GM12878 (cell line): ENCODE measurements around the gene CTBP1. TPM values are rescaled to one million over a fixed set of nuclear protein-coding genes. Genes with fewer than 3 reads are reported as not detected.

Source experiments
- ATAC-seq: fragments of 200-7000 bp; cut with Tn5 transposase; 3 replicates; pipeline ENCODE4 v1.9.1; 2020; ENCODE audit warnings: mild to moderate bottlenecking, moderate library complexity
- BruUV-seq: library from RNA; stranded (reverse); fragments of 400-500 nt; replicated peaks from 2 replicates; lab custom pipeline; 2021; lab: Mats Ljungman, UMichigan
- CTCF ChIA-PET: fragments of 300-600 bp; sonication (Branson Sonifier 250); formaldehyde crosslinking; extraction: SDS; loops from one replicate; lab custom pipeline; 2021; ENCODE audit warnings: inconsistent platforms; lab: Yijun Ruan, JAX
- POLR2A ChIA-PET: fragments of 350-600 bp; formaldehyde crosslinking; extraction: SDS; loops from one replicate; lab custom pipeline; 2021; ENCODE audit warnings: inconsistent platforms; lab: Charles Lee
- RAD21 ChIA-PET: fragments of 300-600 bp; sonication (Branson Sonifier 250); formaldehyde crosslinking; loops from one replicate; lab custom pipeline; 2023; ENCODE audit warnings: antibody characterized with exemption; ENCODE audit not compliant: unreplicated experiment; lab: Charles Lee
- SMC1A ChIA-PET: fragments of 300-600 bp; sonication (Branson Sonifier 250); formaldehyde crosslinking; loops from one replicate; lab custom pipeline; 2023; ENCODE audit not compliant: unreplicated experiment, uncharacterized antibody; lab: Charles Lee
- DNase-seq: peaks from one replicate; pipeline ENCODE4 v3.0.0-alpha.2; 2011; ENCODE audit warnings: low read depth, low spot score
- FAIRE-seq: peaks from 3 replicates; lab custom pipeline; 2011; peaks lifted over from hg19 to GRCh38; lab: Jason Lieb, UNC
- H2AFZ ChIP-seq: 2 replicates; pipeline ENCODE4 v1.6.0; 2011; ENCODE audit warnings: low read depth, low read length, control low read depth; ENCODE audit not compliant: control insufficient read depth
- H3K27ac ChIP-seq: 2 replicates; pipeline ENCODE4 v1.5.1; 2011; ENCODE audit warnings: control low read depth; ENCODE audit not compliant: control insufficient read depth, insufficient read depth
- H3K27me3 ChIP-seq, 2 experiments: replicated peaks in 1 of 2; 2 replicates each; pipeline versions ENCODE4 v1.6.0 to v1.6.1; 2011; ENCODE audit warnings: low read length in 1 of 2; ENCODE audit not compliant: control insufficient read depth in 2 of 2, insufficient read depth in 2 of 2
- H3K36me3 ChIP-seq, 2 experiments: 2 replicates each; pipeline ENCODE4 v1.5.1; 2011; ENCODE audit warnings: low read length in 1 of 2; ENCODE audit not compliant: control insufficient read depth in 2 of 2, insufficient read depth in 2 of 2
- H3K4me1 ChIP-seq: 2 replicates; pipeline ENCODE4 v1.6.1; 2011; ENCODE audit warnings: mild to moderate bottlenecking, low read length, moderate library complexity, mixed read lengths; ENCODE audit not compliant: control insufficient read depth, insufficient read depth
- H3K4me2 ChIP-seq: 2 replicates; pipeline ENCODE4 v1.6.0; 2011; ENCODE audit warnings: control low read depth; ENCODE audit not compliant: control insufficient read depth, insufficient read depth
- H3K4me3 ChIP-seq: fragments of 200-600 bp; sonication (generic); 2 replicates; pipeline ENCODE4 v1.5.1; 2016
- H3K79me2 ChIP-seq: 2 replicates; pipeline ENCODE4 v1.6.0; 2011; ENCODE audit warnings: low read length; ENCODE audit not compliant: control insufficient read depth, insufficient read depth
- H3K9ac ChIP-seq: 2 replicates; pipeline ENCODE4 v1.8.0; 2011; ENCODE audit warnings: low read length, control low read depth, mixed read lengths; ENCODE audit not compliant: control insufficient read depth, insufficient read depth
- H3K9me3 ChIP-seq: replicated peaks from 3 replicates; pipeline ENCODE4 v1.5.1; 2011; ENCODE audit warnings: mild to moderate bottlenecking, low read length; ENCODE audit not compliant: control insufficient read depth, insufficient read depth
- H4K20me1 ChIP-seq: 2 replicates; pipeline ENCODE4 v1.6.0; 2011; ENCODE audit not compliant: control insufficient read depth, insufficient read depth
- GATAD2B ChIP-seq: fragments of 450-650 bp; conservative IDR thresholded peaks from 2 replicates; pipeline ENCODE4 v1.6.1; 2017; ENCODE audit warnings: low read depth, mild to moderate bottlenecking, moderate library complexity
- KLF5 ChIP-seq: fragments of 450-650 bp; IDR thresholded peaks from 2 replicates; pipeline ENCODE4 v1.6.1; 2014; ENCODE audit warnings: mild to moderate bottlenecking; ENCODE audit not compliant: partially characterized antibody
- MAX ChIP-seq: IDR thresholded peaks from 2 replicates; pipeline ENCODE4 v1.6.1; 2012; ENCODE audit warnings: low read depth, low read length, improper control_type of control experiment
- RAD21 ChIP-seq: IDR thresholded peaks from 2 replicates; pipeline ENCODE4 v1.6.1; 2011; ENCODE audit warnings: mild to moderate bottlenecking, low read depth, low read length, moderate library complexity; ENCODE audit not compliant: insufficient read depth
- RCOR1 ChIP-seq: conservative IDR thresholded peaks from 2 replicates; pipeline ENCODE4 v1.6.1; 2012; ENCODE audit warnings: low read depth, low read length, improper control_type of control experiment
- REST ChIP-seq: IDR thresholded peaks from 2 replicates; pipeline ENCODE4 v1.6.1; 2012; ENCODE audit warnings: mild to moderate bottlenecking, low read depth, low read length
- SREBF2 ChIP-seq: IDR thresholded peaks from 2 replicates; pipeline ENCODE4 v1.6.1; 2012; ENCODE audit warnings: mild to moderate bottlenecking, low read length
- WGBS: methylation state at CpG from one replicate; pipeline ENCODE4 v1.1.6; 2016; ENCODE audit warnings: low lambda C conversion rate; ENCODE audit not compliant: insufficient replicate concordance, insufficient coverage; ENCODE audit errors: missing lambda C conversion rate; 5-methylcytosine and 5-hydroxymethylcytosine counted together
- in situ Hi-C: fragments of 300-500 bp; cut with MboI; formaldehyde crosslinking; loops from 9 replicates; pipeline ENCODE4 v1.14.3; 2018; ENCODE audit warnings: mixed read lengths
- intact Hi-C: fragments of 100-400 bp; cut with micrococcal nuclease; formaldehyde crosslinking; loops from one replicate; pipeline ENCODE4 v1.14.2; 2022; ENCODE audit not compliant: unreplicated experiment
- polyA plus RNA-seq, 11 experiments: library from polyadenylated mRNA; depleted of rRNA in 4 of 11; unstranded in 6 of 11; stranded (reverse) in 5 of 11; fragments of >200 nt; fragmentation: Nextera tagmentation in 4 of 11; fragmentation: Illumina TruSeq in 1 of 11; extraction: Ambion mirVana in 4 of 11; extraction: Trizol in 1 of 11; gene quantifications; 1 replicate in 1 of 11; 2 replicates in 10 of 11; pipeline versions ENCODE4 v1.2.1 to v1.2.3, GENCODE V29; 2011 to 2016; ENCODE audit warnings: inconsistent platforms in 2 of 11, missing spikeins in 2 of 11, low read depth in 1 of 11
- total RNA-seq, 4 experiments: library from RNA; depleted of rRNA in 3 of 4; stranded (reverse); fragments of >200 nt in 3 of 4; fragmentation: Illumina TruSeq in 1 of 4; extraction: Trizol in 1 of 4; gene quantifications; 2 replicates each; pipeline versions ENCODE4 v1.2.1 to v1.2.3, GENCODE V29; 2013 to 2021
- TF ChIP-seq, protein P1 (sequence below): IDR thresholded peaks from 2 replicates; pipeline ENCODE4 v1.6.1; 2012; ENCODE audit warnings: improper control_type of control experiment, low read depth, low read length; ENCODE audit not compliant: insufficient replicate concordance
- TF ChIP-seq, protein P2 (sequence below): fragments of 450-650 bp; IDR thresholded peaks from 2 replicates; pipeline ENCODE4 v1.6.1; 2016; ENCODE audit warnings: mild to moderate bottlenecking
- TF ChIP-seq, protein P3 (sequence below): fragments of 450-650 bp; IDR thresholded peaks from 2 replicates; pipeline ENCODE4 v1.6.1; 2017; ENCODE audit warnings: mild to moderate bottlenecking

CTBP1 gene
- total and polyA plus RNA-seq, 10 of the 15 experiments (the other 5 are each of a cell fraction or from before 2014, with no cell fraction given), result 7.4 to 182 (median 63.1) TPM

DNA sequence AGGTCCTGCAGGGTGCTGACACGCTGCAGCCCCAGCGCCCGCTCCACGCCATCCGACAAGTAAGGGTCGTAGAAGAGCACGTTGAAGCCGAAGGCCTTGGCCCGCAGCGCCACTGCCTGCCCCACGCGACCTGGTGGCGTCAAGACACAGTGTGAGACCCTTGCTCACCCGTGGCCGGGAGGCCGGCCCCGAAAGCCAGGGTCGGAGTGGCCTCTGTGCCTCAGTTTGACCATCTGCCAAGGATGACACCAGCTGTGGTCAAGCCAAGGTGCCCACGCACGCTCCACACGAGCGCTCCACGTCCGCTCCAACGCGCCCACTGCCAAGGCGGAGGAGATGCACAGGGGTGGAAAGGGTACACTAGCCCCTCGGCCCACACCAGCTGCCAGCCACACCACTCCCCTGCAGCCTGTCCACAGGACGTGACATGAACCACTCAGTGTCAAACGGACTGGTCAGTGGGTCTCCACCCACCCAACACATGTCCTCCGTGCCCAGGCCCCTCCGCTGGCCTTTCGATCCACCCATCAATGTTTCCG is 32.8 kb downstream of the CTBP1 start:
- no peak for ATAC-seq
- DNase-seq, result no peak
- WGBS, result 99% methylated on average over 33 of the region's 34 CpGs
- Histone ChIP-seq H3K4me2 (peak overlapping the region; percentile 88), H3K27me3 (no peaks in the 10 kb centered on the region), H3K4me1 (peaks cover 51% of the 10 kb centered on the region), H3K79me2 (peaks cover 11% of the 10 kb centered on the region), H3K9ac (no peak overlapping the region), H2AFZ (no peak overlapping the region), H3K36me3 (peaks cover 15 to 37% of the 10 kb centered on the region in 2 experiments), H3K4me3 (no peak overlapping the region; the same call in 1 of the 2 replicates), H3K27ac (peak overlapping the region; percentile 88), H4K20me1 (no peaks in the 10 kb centered on the region), H3K9me3 (no peaks in the 10 kb centered on the region; the same call in 2 of the 3 replicates)
- no TSS peak for BruUV-seq
- ChIA-PET SMC1A (interaction anchor here (1.7 kb wide), 1 partner anchor 13 kb away, joined by 10 read pairs; no protein-coding TSS in a partner anchor), RAD21 (interaction anchor here (1.0 to 1.9 kb wide), 3 partner anchors 13 to 32 kb away, joined by 4 to 14 read pairs (median 7); no protein-coding TSS in a partner anchor), POLR2A (interaction anchor here (1.4 kb wide), 1 partner anchor 13 kb away, joined by 4 read pairs; no protein-coding TSS in a partner anchor), CTCF (no interaction called here)
- no peak for FAIRE-seq
- in situ Hi-C loops (no loop called here), intact Hi-C loops (loop anchor here (5.0 kb wide), 1 partner anchor 34 kb away; no protein-coding TSS in a partner anchor)
- no peak for TF ChIP-seq SREBF2
- no peak for TF ChIP-seq GATAD2B
- TF ChIP-seq, protein P1, sequence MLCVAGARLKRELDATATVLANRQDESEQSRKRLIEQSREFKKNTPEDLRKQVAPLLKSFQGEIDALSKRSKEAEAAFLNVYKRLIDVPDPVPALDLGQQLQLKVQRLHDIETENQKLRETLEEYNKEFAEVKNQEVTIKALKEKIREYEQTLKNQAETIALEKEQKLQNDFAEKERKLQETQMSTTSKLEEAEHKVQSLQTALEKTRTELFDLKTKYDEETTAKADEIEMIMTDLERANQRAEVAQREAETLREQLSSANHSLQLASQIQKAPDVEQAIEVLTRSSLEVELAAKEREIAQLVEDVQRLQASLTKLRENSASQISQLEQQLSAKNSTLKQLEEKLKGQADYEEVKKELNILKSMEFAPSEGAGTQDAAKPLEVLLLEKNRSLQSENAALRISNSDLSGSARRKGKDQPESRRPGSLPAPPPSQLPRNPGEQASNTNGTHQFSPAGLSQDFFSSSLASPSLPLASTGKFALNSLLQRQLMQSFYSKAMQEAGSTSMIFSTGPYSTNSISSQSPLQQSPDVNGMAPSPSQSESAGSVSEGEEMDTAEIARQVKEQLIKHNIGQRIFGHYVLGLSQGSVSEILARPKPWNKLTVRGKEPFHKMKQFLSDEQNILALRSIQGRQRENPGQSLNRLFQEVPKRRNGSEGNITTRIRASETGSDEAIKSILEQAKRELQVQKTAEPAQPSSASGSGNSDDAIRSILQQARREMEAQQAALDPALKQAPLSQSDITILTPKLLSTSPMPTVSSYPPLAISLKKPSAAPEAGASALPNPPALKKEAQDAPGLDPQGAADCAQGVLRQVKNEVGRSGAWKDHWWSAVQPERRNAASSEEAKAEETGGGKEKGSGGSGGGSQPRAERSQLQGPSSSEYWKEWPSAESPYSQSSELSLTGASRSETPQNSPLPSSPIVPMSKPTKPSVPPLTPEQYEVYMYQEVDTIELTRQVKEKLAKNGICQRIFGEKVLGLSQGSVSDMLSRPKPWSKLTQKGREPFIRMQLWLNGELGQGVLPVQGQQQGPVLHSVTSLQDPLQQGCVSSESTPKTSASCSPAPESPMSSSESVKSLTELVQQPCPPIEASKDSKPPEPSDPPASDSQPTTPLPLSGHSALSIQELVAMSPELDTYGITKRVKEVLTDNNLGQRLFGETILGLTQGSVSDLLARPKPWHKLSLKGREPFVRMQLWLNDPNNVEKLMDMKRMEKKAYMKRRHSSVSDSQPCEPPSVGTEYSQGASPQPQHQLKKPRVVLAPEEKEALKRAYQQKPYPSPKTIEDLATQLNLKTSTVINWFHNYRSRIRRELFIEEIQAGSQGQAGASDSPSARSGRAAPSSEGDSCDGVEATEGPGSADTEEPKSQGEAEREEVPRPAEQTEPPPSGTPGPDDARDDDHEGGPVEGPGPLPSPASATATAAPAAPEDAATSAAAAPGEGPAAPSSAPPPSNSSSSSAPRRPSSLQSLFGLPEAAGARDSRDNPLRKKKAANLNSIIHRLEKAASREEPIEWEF, result no peak
- TF ChIP-seq, protein P2, sequence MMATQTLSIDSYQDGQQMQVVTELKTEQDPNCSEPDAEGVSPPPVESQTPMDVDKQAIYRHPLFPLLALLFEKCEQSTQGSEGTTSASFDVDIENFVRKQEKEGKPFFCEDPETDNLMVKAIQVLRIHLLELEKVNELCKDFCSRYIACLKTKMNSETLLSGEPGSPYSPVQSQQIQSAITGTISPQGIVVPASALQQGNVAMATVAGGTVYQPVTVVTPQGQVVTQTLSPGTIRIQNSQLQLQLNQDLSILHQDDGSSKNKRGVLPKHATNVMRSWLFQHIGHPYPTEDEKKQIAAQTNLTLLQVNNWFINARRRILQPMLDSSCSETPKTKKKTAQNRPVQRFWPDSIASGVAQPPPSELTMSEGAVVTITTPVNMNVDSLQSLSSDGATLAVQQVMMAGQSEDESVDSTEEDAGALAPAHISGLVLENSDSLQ, result no peak
- TF ChIP-seq RCOR1, result no peak
- no peak for TF ChIP-seq KLF5
- no peak for TF ChIP-seq REST
- no peak for TF ChIP-seq MAX
- TF ChIP-seq, protein P3, sequence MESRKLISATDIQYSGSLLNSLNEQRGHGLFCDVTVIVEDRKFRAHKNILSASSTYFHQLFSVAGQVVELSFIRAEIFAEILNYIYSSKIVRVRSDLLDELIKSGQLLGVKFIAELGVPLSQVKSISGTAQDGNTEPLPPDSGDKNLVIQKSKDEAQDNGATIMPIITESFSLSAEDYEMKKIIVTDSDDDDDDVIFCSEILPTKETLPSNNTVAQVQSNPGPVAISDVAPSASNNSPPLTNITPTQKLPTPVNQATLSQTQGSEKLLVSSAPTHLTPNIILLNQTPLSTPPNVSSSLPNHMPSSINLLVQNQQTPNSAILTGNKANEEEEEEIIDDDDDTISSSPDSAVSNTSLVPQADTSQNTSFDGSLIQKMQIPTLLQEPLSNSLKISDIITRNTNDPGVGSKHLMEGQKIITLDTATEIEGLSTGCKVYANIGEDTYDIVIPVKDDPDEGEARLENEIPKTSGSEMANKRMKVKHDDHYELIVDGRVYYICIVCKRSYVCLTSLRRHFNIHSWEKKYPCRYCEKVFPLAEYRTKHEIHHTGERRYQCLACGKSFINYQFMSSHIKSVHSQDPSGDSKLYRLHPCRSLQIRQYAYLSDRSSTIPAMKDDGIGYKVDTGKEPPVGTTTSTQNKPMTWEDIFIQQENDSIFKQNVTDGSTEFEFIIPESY, result no peak
- no peak for TF ChIP-seq RAD21
